ENCODE measurements around the gene SLC9A9. TPM values are rescaled to one million over a fixed set of nuclear protein-coding genes. Genes with fewer than 3 reads are reported as not detected.

Gene SLC9A9
- total and polyA plus RNA-seq, 2 experiments from 2014 or later: 2.2 to 6.8 TPM

DNA sequence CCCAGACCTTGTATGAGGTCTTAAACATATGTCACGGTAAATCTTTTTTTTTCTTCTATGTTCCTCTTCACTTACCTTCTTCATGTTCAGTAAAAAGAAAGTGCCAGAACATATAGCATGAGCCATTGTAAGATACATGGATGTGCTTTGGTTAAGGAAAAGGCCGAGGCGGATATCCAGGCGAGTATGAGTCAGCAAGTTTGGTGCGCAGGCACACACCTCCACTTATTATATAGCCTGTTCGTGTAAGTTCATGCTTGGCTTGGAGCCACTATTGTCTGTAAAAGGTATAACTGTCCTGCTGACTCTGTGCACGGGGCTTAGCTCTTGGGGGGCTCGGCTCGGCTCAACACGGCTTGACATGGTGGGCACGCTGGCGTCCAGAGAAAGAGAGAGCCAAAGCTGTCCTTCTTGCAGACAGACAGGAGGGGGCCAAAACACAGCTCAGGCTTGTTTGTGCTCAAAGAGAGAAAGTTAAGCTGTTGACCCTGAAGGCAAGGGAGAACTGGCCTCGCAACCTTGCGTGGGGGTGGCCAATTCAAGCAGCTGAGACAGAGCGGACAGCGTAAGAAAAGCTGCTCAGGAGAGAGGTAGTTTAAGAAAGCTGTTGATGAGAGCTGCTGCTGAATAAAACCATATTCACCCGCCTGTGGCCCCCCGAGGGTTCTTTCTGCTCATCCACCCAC, 251.2 kb downstream of the SLC9A9 start:
- no peaks in the 10 kb centered on the region for H3K36me3 ChIP-seq (replicated peaks; ENCODE audit: insufficient read depth, low read depth)
- no peak overlapping the region for H2AFZ ChIP-seq
- H3K4me2 ChIP-seq: no peak overlapping the region
- H3K27ac ChIP-seq: no peak overlapping the region
- peaks cover 20% of the 10 kb centered on the region for H3K4me1 ChIP-seq (ENCODE audit: insufficient read depth)
- no peaks in the 10 kb centered on the region for H3K27me3 ChIP-seq
- no peak overlapping the region for H3K4me3 ChIP-seq
- no peaks in the 10 kb centered on the region for H3K9me3 ChIP-seq (ENCODE audit: low read depth)
- TF ChIP-seq EZH2 (IDR thresholded peaks at IDR 0.05; ENCODE audit: borderline replicate concordance) (no peak), CTCF (IDR thresholded peaks at IDR 0.05; ENCODE audit: poor library complexity) (no peak), EZH2phosphoT487 (IDR thresholded peaks at IDR 0.05; ENCODE audit: low read depth, severe bottlenecking, unreplicated experiment) (no peak)
- 88% methylated on average over 18 of the region's 18 CpGs for WGBS (ENCODE audit: low lambda C conversion rate, missing lambda C conversion rate)
- no peaks in the 10 kb centered on the region for H4K20me1 ChIP-seq (ENCODE audit: insufficient read depth, poor library complexity, severe bottlenecking)
- no peaks in the 10 kb centered on the region for H3K79me2 ChIP-seq
- DNase-seq (ENCODE audit: low spot score): no peak
- H3K9me2 ChIP-seq (replicated peaks; ENCODE audit: insufficient read depth): no peaks in the 10 kb centered on the region

GRCh38 chr3:143595456-143596077, 252.7 kb downstream of the SLC9A9 start:
- Histone ChIP-seq H3K4me2 (no peak overlapping the region), H3K36me3 (replicated peaks; ENCODE audit: insufficient read depth, low read depth) (no peaks in the 10 kb centered on the region), H3K9me3 (ENCODE audit: low read depth) (no peaks in the 10 kb centered on the region), H3K4me3 (no peak overlapping the region), H3K4me1 (ENCODE audit: insufficient read depth) (peaks cover 20% of the 10 kb centered on the region), H4K20me1 (ENCODE audit: insufficient read depth, poor library complexity, severe bottlenecking) (no peaks in the 10 kb centered on the region), H3K79me2 (no peaks in the 10 kb centered on the region), H3K27me3 (no peaks in the 10 kb centered on the region), H3K9me2 (replicated peaks; ENCODE audit: insufficient read depth) (no peaks in the 10 kb centered on the region), H3K27ac (no peak overlapping the region), H2AFZ (no peak overlapping the region)
- no peak for TF ChIP-seq EZH2phosphoT487 (IDR thresholded peaks at IDR 0.05; ENCODE audit: low read depth, severe bottlenecking, unreplicated experiment)
- no peak for TF ChIP-seq CTCF (IDR thresholded peaks at IDR 0.05; ENCODE audit: poor library complexity)
- no peak for TF ChIP-seq EZH2 (IDR thresholded peaks at IDR 0.05; ENCODE audit: borderline replicate concordance)
- 61% methylated on average over 3 of the region's 3 CpGs for WGBS (ENCODE audit: low lambda C conversion rate, missing lambda C conversion rate)
- DNase-seq (ENCODE audit: low spot score): no peak

DNA sequence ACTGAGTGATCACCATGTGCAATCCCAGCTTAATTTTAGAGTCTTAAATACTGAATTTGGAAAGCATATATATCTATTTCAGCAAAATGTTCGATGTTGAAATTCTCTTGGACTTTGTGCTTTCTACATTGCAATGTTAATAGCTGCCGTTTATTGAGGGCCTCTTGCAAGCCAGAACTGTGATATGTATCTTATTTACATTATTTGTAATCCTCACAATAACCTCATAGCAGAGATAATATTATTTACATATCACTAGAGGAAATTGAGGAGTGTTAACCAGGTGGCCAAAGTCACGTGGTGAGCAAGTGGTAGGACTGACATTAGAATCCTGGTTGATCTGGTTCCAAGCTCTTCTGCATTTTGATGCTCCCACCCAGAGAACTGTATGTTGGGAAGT, 254.1 kb downstream of the SLC9A9 start:
- H3K9me2 ChIP-seq (replicated peaks; ENCODE audit: insufficient read depth): no peaks in the 10 kb centered on the region
- 40% methylated on average over 3 of the region's 3 CpGs for WGBS (ENCODE audit: low lambda C conversion rate, missing lambda C conversion rate)
- no peaks in the 10 kb centered on the region for H4K20me1 ChIP-seq (ENCODE audit: insufficient read depth, poor library complexity, severe bottlenecking)
- no peak overlapping the region for H3K4me3 ChIP-seq
- no peaks in the 10 kb centered on the region for H3K79me2 ChIP-seq
- peaks cover 20% of the 10 kb centered on the region for H3K4me1 ChIP-seq (ENCODE audit: insufficient read depth)
- no peaks in the 10 kb centered on the region for H3K36me3 ChIP-seq (replicated peaks; ENCODE audit: insufficient read depth, low read depth)
- no peaks in the 10 kb centered on the region for H3K9me3 ChIP-seq (ENCODE audit: low read depth)
- no peak overlapping the region for H2AFZ ChIP-seq
- DNase-seq (ENCODE audit: low spot score): peak; percentile 40
- H3K27me3 ChIP-seq: no peaks in the 10 kb centered on the region
- TF ChIP-seq EZH2phosphoT487 (IDR thresholded peaks at IDR 0.05; ENCODE audit: low read depth, severe bottlenecking, unreplicated experiment) (no peak), EZH2 (IDR thresholded peaks at IDR 0.05; ENCODE audit: borderline replicate concordance) (no peak), CTCF (IDR thresholded peaks at IDR 0.05; ENCODE audit: poor library complexity) (no peak)
- no peak overlapping the region for H3K4me2 ChIP-seq
- peak overlapping the region; percentile 67 for H3K27ac ChIP-seq
